ENCODE measurements around the gene BAIAP2.

DNA sequence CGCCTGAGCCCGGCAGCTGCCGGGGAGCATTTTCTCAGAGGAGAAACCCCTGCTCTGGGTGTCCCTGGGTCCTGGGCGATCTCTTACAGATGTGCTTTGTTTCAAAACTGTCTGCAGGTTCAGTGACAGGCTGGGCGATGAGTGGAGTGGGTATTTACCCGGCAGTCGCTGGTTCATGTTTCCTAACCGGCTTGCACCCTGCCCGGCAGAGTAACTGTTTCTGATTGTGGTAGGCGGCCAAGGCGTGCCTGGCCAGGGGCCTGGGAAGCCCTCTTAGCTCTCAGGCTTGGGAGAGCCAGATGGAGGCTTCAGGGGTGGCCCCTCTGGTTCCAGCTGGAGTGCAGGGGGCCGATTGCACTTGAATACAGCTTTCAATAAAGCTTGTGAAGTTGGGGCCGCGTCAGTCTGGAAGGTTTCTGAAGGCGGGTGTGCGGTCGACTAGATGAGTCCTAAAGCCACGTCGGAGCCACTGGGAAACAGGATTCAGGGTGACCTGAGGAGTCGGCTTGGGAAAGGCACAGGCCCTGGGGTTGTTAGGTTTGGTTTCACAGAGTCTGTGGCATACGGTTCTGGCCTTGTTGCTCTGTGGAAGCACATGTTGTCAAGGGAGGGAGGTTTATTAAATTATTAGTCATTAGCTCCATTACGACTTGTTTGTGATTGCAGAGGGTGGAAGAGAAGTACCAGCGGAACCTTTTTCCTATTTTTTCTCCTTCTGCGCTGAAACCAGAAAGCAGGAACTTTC, 1.4 kb downstream of the BAIAP2 start:
- TF ChIP-seq, protein P1, sequence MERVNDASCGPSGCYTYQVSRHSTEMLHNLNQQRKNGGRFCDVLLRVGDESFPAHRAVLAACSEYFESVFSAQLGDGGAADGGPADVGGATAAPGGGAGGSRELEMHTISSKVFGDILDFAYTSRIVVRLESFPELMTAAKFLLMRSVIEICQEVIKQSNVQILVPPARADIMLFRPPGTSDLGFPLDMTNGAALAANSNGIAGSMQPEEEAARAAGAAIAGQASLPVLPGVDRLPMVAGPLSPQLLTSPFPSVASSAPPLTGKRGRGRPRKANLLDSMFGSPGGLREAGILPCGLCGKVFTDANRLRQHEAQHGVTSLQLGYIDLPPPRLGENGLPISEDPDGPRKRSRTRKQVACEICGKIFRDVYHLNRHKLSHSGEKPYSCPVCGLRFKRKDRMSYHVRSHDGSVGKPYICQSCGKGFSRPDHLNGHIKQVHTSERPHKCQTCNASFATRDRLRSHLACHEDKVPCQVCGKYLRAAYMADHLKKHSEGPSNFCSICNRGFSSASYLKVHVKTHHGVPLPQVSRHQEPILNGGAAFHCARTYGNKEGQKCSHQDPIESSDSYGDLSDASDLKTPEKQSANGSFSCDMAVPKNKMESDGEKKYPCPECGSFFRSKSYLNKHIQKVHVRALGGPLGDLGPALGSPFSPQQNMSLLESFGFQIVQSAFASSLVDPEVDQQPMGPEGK (CRISPR knock-in tag; IDR thresholded peaks at IDR 0.05; ENCODE audit: borderline replicate concordance): no peak
- TF ChIP-seq, protein P2, sequence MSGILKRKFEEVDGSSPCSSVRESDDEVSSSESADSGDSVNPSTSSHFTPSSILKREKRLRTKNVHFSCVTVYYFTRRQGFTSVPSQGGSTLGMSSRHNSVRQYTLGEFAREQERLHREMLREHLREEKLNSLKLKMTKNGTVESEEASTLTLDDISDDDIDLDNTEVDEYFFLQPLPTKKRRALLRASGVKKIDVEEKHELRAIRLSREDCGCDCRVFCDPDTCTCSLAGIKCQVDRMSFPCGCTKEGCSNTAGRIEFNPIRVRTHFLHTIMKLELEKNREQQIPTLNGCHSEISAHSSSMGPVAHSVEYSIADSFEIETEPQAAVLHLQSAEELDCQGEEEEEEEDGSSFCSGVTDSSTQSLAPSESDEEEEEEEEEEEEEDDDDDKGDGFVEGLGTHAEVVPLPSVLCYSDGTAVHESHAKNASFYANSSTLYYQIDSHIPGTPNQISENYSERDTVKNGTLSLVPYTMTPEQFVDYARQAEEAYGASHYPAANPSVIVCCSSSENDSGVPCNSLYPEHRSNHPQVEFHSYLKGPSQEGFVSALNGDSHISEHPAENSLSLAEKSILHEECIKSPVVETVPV (CRISPR knock-in tag; IDR thresholded peaks at IDR 0.05): no peak
- TF ChIP-seq, protein P3, sequence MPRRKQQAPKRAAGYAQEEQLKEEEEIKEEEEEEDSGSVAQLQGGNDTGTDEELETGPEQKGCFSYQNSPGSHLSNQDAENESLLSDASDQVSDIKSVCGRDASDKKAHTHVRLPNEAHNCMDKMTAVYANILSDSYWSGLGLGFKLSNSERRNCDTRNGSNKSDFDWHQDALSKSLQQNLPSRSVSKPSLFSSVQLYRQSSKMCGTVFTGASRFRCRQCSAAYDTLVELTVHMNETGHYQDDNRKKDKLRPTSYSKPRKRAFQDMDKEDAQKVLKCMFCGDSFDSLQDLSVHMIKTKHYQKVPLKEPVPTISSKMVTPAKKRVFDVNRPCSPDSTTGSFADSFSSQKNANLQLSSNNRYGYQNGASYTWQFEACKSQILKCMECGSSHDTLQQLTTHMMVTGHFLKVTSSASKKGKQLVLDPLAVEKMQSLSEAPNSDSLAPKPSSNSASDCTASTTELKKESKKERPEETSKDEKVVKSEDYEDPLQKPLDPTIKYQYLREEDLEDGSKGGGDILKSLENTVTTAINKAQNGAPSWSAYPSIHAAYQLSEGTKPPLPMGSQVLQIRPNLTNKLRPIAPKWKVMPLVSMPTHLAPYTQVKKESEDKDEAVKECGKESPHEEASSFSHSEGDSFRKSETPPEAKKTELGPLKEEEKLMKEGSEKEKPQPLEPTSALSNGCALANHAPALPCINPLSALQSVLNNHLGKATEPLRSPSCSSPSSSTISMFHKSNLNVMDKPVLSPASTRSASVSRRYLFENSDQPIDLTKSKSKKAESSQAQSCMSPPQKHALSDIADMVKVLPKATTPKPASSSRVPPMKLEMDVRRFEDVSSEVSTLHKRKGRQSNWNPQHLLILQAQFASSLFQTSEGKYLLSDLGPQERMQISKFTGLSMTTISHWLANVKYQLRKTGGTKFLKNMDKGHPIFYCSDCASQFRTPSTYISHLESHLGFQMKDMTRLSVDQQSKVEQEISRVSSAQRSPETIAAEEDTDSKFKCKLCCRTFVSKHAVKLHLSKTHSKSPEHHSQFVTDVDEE (CRISPR knock-in tag; IDR thresholded peaks at IDR 0.05): no peak
- TF ChIP-seq ZFP3 (CRISPR knock-in tag; IDR thresholded peaks at IDR 0.05) (no peak), RARB (CRISPR knock-in tag; IDR thresholded peaks at IDR 0.05) (no peak), ZC3H10 (CRISPR knock-in tag; IDR thresholded peaks at IDR 0.05) (no peak), CSDC2 (CRISPR knock-in tag; IDR thresholded peaks at IDR 0.05) (no peak), GLIS3 (CRISPR knock-in tag; IDR thresholded peaks at IDR 0.05) (no peak), SNAI2 (CRISPR knock-in tag; IDR thresholded peaks at IDR 0.05) (no peak), OSR1 (CRISPR knock-in tag; IDR thresholded peaks at IDR 0.05) (no peak), ZFP30 (CRISPR knock-in tag; IDR thresholded peaks at IDR 0.05) (no peak), PPARA (CRISPR knock-in tag; IDR thresholded peaks at IDR 0.05; ENCODE audit: borderline replicate concordance) (no peak)
- TF ChIP-seq, protein P4, sequence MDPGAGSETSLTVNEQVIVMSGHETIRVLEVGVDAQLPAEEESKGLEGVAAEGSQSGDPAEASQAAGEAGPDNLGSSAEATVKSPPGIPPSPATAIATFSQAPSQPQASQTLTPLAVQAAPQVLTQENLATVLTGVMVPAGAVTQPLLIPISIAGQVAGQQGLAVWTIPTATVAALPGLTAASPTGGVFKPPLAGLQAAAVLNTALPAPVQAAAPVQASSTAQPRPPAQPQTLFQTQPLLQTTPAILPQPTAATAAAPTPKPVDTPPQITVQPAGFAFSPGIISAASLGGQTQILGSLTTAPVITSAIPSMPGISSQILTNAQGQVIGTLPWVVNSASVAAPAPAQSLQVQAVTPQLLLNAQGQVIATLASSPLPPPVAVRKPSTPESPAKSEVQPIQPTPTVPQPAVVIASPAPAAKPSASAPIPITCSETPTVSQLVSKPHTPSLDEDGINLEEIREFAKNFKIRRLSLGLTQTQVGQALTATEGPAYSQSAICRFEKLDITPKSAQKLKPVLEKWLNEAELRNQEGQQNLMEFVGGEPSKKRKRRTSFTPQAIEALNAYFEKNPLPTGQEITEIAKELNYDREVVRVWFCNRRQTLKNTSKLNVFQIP (CRISPR knock-in tag; IDR thresholded peaks at IDR 0.05; ENCODE audit: borderline replicate concordance, low read depth): no peak
- TF ChIP-seq, protein P5, sequence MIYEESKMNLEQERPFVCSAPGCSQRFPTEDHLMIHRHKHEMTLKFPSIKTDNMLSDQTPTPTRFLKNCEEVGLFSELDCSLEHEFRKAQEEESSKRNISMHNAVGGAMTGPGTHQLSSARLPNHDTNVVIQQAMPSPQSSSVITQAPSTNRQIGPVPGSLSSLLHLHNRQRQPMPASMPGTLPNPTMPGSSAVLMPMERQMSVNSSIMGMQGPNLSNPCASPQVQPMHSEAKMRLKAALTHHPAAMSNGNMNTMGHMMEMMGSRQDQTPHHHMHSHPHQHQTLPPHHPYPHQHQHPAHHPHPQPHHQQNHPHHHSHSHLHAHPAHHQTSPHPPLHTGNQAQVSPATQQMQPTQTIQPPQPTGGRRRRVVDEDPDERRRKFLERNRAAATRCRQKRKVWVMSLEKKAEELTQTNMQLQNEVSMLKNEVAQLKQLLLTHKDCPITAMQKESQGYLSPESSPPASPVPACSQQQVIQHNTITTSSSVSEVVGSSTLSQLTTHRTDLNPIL (CRISPR knock-in tag; IDR thresholded peaks at IDR 0.05; ENCODE audit: low read depth): no peak
